H9 (cell line): ENCODE data around the gene PRH1. TPM values are rescaled to one million over a fixed set of nuclear protein-coding genes. Genes with fewer than 3 reads are reported as not detected.

Experiments
- DNase-seq: peaks from one replicate; pipeline ENCODE4 v3.0.0-alpha.2; 2017
- H2AFZ ChIP-seq: one replicate; pipeline ENCODE4 v1.6.1; 2013; ENCODE audit warnings: mild to moderate bottlenecking, low read length, control low read depth, moderate library complexity
- H2AK5ac ChIP-seq: 2 replicates; pipeline ENCODE4 v1.6.1; 2013; ENCODE audit warnings: low read length, control low read depth, mixed read lengths; ENCODE audit not compliant: insufficient read length
- H2BK120ac ChIP-seq: one replicate; pipeline ENCODE4 v1.6.1; 2013; ENCODE audit warnings: low read depth, mild to moderate bottlenecking, low read length, control low read depth, inconsistent platforms; ENCODE audit not compliant: poor library complexity, severe bottlenecking
- H2BK12ac ChIP-seq: 2 replicates; pipeline ENCODE4 v1.6.1; 2013; ENCODE audit warnings: low read length, control low read depth, mixed read lengths, low read depth; ENCODE audit not compliant: insufficient read length
- H2BK15ac ChIP-seq: 2 replicates; pipeline ENCODE4 v1.6.1; 2013; ENCODE audit warnings: low read depth, low read length, control low read depth
- H2BK20ac ChIP-seq: one replicate; pipeline ENCODE4 v1.6.1; 2013; ENCODE audit warnings: low read depth, mild to moderate bottlenecking, low read length, control low read depth, inconsistent platforms; ENCODE audit not compliant: poor library complexity, severe bottlenecking
- H2BK5ac ChIP-seq: 2 replicates; pipeline ENCODE4 v1.6.1; 2013; ENCODE audit warnings: low read length, control low read depth, mixed read lengths; ENCODE audit not compliant: insufficient read length
- H3K14ac ChIP-seq: 2 replicates; pipeline ENCODE4 v1.6.1; 2013; ENCODE audit warnings: low read length, control low read depth; ENCODE audit not compliant: insufficient read depth
- H3K18ac ChIP-seq: 2 replicates; pipeline ENCODE4 v1.6.1; 2013; ENCODE audit warnings: low read depth, mild to moderate bottlenecking, mixed read lengths, low read length, control low read depth; ENCODE audit not compliant: insufficient read length
- H3K23ac ChIP-seq: 2 replicates; pipeline ENCODE4 v1.6.1; 2013; ENCODE audit warnings: low read length, control low read depth, mixed read lengths, low read depth; ENCODE audit not compliant: insufficient read length
- H3K23me2 ChIP-seq: 2 replicates; pipeline ENCODE4 v1.6.1; 2013; ENCODE audit warnings: low read depth, mild to moderate bottlenecking, mixed read lengths, low read length, control low read depth; ENCODE audit not compliant: insufficient read length, poor library complexity, severe bottlenecking
- H3K27ac ChIP-seq: 2 replicates; pipeline ENCODE4 v1.5.1; 2013; ENCODE audit warnings: low read length, control low read depth, mixed read lengths, low read depth; ENCODE audit not compliant: insufficient read length
- H3K27me3 ChIP-seq: 2 replicates; pipeline ENCODE4 v1.6.1; 2013; ENCODE audit warnings: low read length, control low read depth, inconsistent platforms; ENCODE audit not compliant: insufficient read depth
- H3K4ac ChIP-seq: 2 replicates; pipeline ENCODE4 v1.6.1; 2013; ENCODE audit warnings: low read depth, mild to moderate bottlenecking, control low read depth, inconsistent platforms, low read length, moderate library complexity
- H3K4me1 ChIP-seq: 2 replicates; pipeline ENCODE4 v1.6.1; 2013; ENCODE audit warnings: low read length, control low read depth, inconsistent platforms; ENCODE audit not compliant: insufficient read depth
- H3K4me2 ChIP-seq: 2 replicates; pipeline ENCODE4 v1.6.1; 2013; ENCODE audit warnings: low read length, control low read depth, mixed read lengths; ENCODE audit not compliant: insufficient read length, insufficient read depth
- H3K56ac ChIP-seq: 2 replicates; pipeline ENCODE4 v1.6.1; 2013; ENCODE audit warnings: low read depth, mild to moderate bottlenecking, mixed read lengths, low read length, control low read depth; ENCODE audit not compliant: insufficient read length
- H3K79me1 ChIP-seq: 2 replicates; pipeline ENCODE4 v1.6.1; 2013; ENCODE audit warnings: low read depth, mild to moderate bottlenecking, moderate library complexity, low read length, control low read depth, inconsistent platforms; ENCODE audit not compliant: insufficient read depth, poor library complexity, severe bottlenecking
- H3K79me2 ChIP-seq: 2 replicates; pipeline ENCODE4 v1.6.1; 2013; ENCODE audit warnings: low read length, control low read depth, inconsistent platforms; ENCODE audit not compliant: insufficient read depth
- H3K9ac ChIP-seq: 2 replicates; pipeline ENCODE4 v1.6.1; 2013; ENCODE audit warnings: low read length, control low read depth, mixed read lengths; ENCODE audit not compliant: insufficient read length; ENCODE audit errors: extremely low read depth
- H3K9me3 ChIP-seq: one replicate; pipeline ENCODE4 v1.6.1; 2013; ENCODE audit warnings: low read depth, low read length, inconsistent platforms; ENCODE audit not compliant: control insufficient read depth
- H3T11ph ChIP-seq: one replicate; pipeline ENCODE4 v1.6.1; 2013; ENCODE audit warnings: mild to moderate bottlenecking, low read length, control low read depth, inconsistent platforms
- H4K20me1 ChIP-seq: one replicate; pipeline ENCODE4 v1.6.1; 2013; ENCODE audit not compliant: control insufficient read depth, insufficient read length, insufficient read depth
- H4K5ac ChIP-seq: 2 replicates; pipeline ENCODE4 v1.6.1; 2013; ENCODE audit warnings: low read depth, mild to moderate bottlenecking, mixed read lengths, low read length, control low read depth; ENCODE audit not compliant: insufficient read length
- H4K8ac ChIP-seq: replicated peaks from 2 replicates; pipeline ENCODE4 v1.6.1; 2013; ENCODE audit warnings: low read length, control low read depth, mixed read lengths, low read depth; ENCODE audit not compliant: insufficient read length
- H4K91ac ChIP-seq: 2 replicates; pipeline ENCODE4 v1.6.1; 2013; ENCODE audit warnings: low read depth, mild to moderate bottlenecking, moderate library complexity, mixed read lengths, low read length, control low read depth; ENCODE audit not compliant: insufficient read length
- H3K27ac Mint-ChIP-seq, 3 experiments: 2 replicates in 2 of 3; 3 replicates in 1 of 3; pipeline ENCODE4 v1.8.0; 2020 to 2021; ENCODE audit warnings: mixed read lengths in 3 of 3, mild to moderate bottlenecking in 1 of 3, moderate library complexity in 1 of 3
- H3K27me3 Mint-ChIP-seq: 2 replicates; pipeline ENCODE4 v1.8.0; 2021; ENCODE audit warnings: low read depth, mild to moderate bottlenecking, moderate library complexity, mixed read lengths
- H3K36me3 Mint-ChIP-seq, 3 experiments: 2 replicates in 2 of 3; 3 replicates in 1 of 3; pipeline ENCODE4 v1.8.0; 2020 to 2021; ENCODE audit warnings: low read depth in 3 of 3, mixed read lengths in 3 of 3; ENCODE audit not compliant: insufficient read depth in 1 of 3
- H3K4me1 Mint-ChIP-seq, 2 experiments: 2 replicates each; pipeline ENCODE4 v1.8.0; 2020; ENCODE audit warnings: mixed read lengths in 2 of 2
- H3K4me3 Mint-ChIP-seq, 2 experiments: 2 replicates in 1 of 2; 3 replicates in 1 of 2; pipeline ENCODE4 v1.8.0; 2020 to 2021; ENCODE audit warnings: mild to moderate bottlenecking in 2 of 2, mixed read lengths in 2 of 2, moderate library complexity in 1 of 2
- H3K9me3 Mint-ChIP-seq, 2 experiments: 2 replicates in 1 of 2; 3 replicates in 1 of 2; pipeline ENCODE4 v1.8.0; 2020; ENCODE audit warnings: mild to moderate bottlenecking in 2 of 2, mixed read lengths in 2 of 2, moderate library complexity in 1 of 2
- WGBS: extraction: QIAGEN DNeasy Blood & Tissue Kit; methylation state at CpG from one replicate; pipeline ENCODE4 v1.1.7; 2013; ENCODE audit warnings: missing lambda C conversion rate, low lambda C conversion rate, mixed read lengths; ENCODE audit not compliant: insufficient read length; ENCODE audit errors: extremely low coverage; 5-methylcytosine and 5-hydroxymethylcytosine counted together
- total RNA-seq: library from RNA; stranded (reverse); gene quantifications from 2 replicates; pipeline ENCODE4 v1.2.1, GENCODE V29; 2021
- TF ChIP-seq, protein P1 (sequence below): fragments of 200-600 bp; sonication (generic); conservative IDR thresholded peaks from 3 replicates; pipeline ENCODE4 v1.8.0; 2021; ENCODE audit warnings: antibody characterized with exemption, mild to moderate bottlenecking

PRH1 gene
- total RNA-seq, 1 experiment from 2014 or later = 14.9 TPM

DNA sequence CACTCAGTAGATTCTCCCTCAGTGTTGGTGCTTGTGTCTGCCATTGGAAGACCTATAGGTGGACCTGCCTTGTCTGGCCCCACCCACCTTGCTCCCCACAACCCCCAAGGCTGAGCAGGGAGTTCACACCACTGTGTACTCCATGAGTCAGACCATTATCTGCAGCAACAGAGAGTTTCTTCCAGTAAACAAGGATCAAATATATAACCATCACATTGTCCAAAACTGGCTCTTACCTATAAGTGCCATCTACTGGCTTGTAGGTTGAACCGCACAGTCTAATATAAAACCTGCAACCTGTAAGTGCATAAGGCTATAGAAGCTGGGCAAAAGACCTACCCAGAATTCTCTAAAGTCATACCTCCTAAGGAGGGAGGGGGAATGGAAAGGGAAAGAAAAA lies 17.4 kb upstream of the PRH1 start:
- H3K56ac ChIP-seq = no peak overlapping the region
- H4K91ac ChIP-seq = no peak overlapping the region
- H3K23ac ChIP-seq = no peak overlapping the region
- no peak overlapping the region for H2AFZ ChIP-seq
- no peak overlapping the region for H2BK12ac ChIP-seq
- no peak overlapping the region for H3T11ph ChIP-seq
- no peaks in the 10 kb centered on the region for H3K79me1 ChIP-seq
- H4K8ac ChIP-seq = no peak overlapping the region
- H4K20me1 ChIP-seq = no peaks in the 10 kb centered on the region
- 0 out of 7 replicates have a peak overlapping the region, but pooled peaks of 1 of the 3 experiments have one; percentile 87 for H3K27ac Mint-ChIP-seq
- H3K9me3 ChIP-seq = no peaks in the 10 kb centered on the region
- H3K23me2 ChIP-seq = no peaks in the 10 kb centered on the region
- no peak overlapping the region for H3K14ac ChIP-seq
- no peak overlapping the region for H2BK15ac ChIP-seq
- H3K4me3 Mint-ChIP-seq = no peak overlapping the region
- no peak overlapping the region for H2BK5ac ChIP-seq
- H3K4ac ChIP-seq = no peak overlapping the region
- no peaks in the 10 kb centered on the region for H3K79me2 ChIP-seq
- H4K5ac ChIP-seq = no peak overlapping the region
- H3K9me3 Mint-ChIP-seq = peaks cover 17 to 30% of the 10 kb centered on the region in 2 experiments
- peaks cover 13 to 20% (median 14%) of the 10 kb centered on the region in 3 experiments for H3K36me3 Mint-ChIP-seq
- H2AK5ac ChIP-seq = no peak overlapping the region
- no peak overlapping the region for H3K18ac ChIP-seq
- no peak overlapping the region for H2BK20ac ChIP-seq
- H3K4me2 ChIP-seq = no peak overlapping the region
- no peak for DNase-seq
- H3K4me1 ChIP-seq = no peaks in the 10 kb centered on the region
- H2BK120ac ChIP-seq = no peak overlapping the region
- H3K4me1 Mint-ChIP-seq = no peaks in the 10 kb centered on the region
- TF ChIP-seq, protein P1, sequence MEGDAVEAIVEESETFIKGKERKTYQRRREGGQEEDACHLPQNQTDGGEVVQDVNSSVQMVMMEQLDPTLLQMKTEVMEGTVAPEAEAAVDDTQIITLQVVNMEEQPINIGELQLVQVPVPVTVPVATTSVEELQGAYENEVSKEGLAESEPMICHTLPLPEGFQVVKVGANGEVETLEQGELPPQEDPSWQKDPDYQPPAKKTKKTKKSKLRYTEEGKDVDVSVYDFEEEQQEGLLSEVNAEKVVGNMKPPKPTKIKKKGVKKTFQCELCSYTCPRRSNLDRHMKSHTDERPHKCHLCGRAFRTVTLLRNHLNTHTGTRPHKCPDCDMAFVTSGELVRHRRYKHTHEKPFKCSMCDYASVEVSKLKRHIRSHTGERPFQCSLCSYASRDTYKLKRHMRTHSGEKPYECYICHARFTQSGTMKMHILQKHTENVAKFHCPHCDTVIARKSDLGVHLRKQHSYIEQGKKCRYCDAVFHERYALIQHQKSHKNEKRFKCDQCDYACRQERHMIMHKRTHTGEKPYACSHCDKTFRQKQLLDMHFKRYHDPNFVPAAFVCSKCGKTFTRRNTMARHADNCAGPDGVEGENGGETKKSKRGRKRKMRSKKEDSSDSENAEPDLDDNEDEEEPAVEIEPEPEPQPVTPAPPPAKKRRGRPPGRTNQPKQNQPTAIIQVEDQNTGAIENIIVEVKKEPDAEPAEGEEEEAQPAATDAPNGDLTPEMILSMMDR = peak; percentile 26; the same call in 2 of the 3 replicates
- H3K27me3 Mint-ChIP-seq = peaks cover 2% of the 10 kb centered on the region; the same call in 1 of the 2 replicates
- no CpG with 5 or more reads among the region's 1 CpG for WGBS
- no peak overlapping the region for H3K27ac ChIP-seq
- H3K27me3 ChIP-seq = no peaks in the 10 kb centered on the region
- H3K9ac ChIP-seq = no peak overlapping the region
